ENCODE measurements around the gene ST6GALNAC4.
A peak's percentile ranks its signal among the peaks of the same experiment; 100 is the strongest.
"Not testable (repeated sequence)": the region's sequence is repeated elsewhere in the genome, so short reads cannot be mapped to it uniquely, and the experiment has no call there.

ST6GALNAC4 gene

DNA sequence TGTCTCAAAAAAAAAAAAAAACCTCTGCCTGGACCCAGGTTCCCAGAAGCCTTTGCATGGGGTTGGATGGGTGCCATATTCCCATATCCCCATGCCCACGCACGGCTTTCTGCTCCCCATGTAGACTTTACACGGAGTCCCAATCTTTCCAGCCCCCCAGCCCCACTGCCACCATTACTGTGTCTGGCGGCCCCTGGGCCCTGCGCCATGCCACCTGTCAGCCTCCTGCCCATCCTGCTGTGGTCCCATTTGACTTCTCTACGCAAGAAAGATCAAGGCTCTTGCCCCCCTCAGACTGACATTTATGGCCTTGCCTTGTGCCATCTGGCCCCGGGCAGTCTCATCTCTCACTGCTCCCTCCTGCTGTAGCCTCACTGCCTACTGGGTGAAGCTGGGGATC lies 32.9 kb downstream of the ST6GALNAC4 start:
- TF ChIP-seq, protein P1, sequence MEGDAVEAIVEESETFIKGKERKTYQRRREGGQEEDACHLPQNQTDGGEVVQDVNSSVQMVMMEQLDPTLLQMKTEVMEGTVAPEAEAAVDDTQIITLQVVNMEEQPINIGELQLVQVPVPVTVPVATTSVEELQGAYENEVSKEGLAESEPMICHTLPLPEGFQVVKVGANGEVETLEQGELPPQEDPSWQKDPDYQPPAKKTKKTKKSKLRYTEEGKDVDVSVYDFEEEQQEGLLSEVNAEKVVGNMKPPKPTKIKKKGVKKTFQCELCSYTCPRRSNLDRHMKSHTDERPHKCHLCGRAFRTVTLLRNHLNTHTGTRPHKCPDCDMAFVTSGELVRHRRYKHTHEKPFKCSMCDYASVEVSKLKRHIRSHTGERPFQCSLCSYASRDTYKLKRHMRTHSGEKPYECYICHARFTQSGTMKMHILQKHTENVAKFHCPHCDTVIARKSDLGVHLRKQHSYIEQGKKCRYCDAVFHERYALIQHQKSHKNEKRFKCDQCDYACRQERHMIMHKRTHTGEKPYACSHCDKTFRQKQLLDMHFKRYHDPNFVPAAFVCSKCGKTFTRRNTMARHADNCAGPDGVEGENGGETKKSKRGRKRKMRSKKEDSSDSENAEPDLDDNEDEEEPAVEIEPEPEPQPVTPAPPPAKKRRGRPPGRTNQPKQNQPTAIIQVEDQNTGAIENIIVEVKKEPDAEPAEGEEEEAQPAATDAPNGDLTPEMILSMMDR (IDR thresholded peaks at IDR 0.05; ENCODE audit: low read depth, low read length, missing control alignments), result no peak
- no peak for DNase-seq (ENCODE audit: extremely low read depth, low read depth)
- no peak overlapping the region for H3K4me3 ChIP-seq (replicated peaks; ENCODE audit: low read depth, low read length)

DNA sequence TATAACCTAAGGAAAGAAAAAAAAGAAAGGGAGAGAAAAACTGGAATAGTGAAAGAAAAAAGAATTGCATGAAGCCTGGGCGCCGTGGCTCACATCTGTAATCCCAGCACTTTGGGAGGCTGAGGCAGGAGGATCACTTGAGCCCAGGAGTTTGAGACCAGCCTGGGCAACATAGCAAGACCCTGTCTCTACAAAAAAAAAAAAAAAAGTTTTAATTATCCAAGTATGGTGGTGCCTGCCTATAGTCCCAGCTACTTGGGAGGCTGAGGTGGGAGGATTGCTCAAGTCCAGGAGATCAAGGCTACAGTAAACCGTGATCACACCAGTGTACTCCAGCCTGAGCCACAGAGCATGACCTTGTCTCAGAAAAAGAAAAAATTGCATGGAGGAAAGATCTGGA lies 35.1 kb downstream of the ST6GALNAC4 start:
- H3K4me3 ChIP-seq (replicated peaks; ENCODE audit: low read depth, low read length); DNase-seq (ENCODE audit: extremely low read depth, low read depth): not testable (repeated sequence)

DNA sequence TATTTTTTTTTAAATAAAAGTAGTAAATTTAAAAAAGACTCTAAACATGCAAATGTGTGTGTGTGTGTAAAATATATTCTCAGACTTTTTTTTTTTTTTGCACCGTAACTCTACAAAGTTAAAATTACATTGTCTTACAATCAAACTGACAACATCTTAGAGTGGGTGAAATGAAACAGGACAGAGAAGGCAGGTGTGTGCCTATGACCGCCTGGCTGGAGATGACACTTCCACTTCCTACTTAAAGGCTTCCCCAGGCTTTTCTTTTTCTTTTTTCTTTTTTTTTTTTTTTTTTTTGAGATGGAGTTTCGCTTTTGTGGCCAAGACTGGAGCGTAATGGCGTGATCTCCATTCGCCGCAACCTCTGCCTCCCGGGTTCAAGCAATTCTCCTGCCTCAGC lies 36.7 kb downstream of the ST6GALNAC4 start:
- TF ChIP-seq, protein P1 (IDR thresholded peaks at IDR 0.05; ENCODE audit: low read depth, low read length, missing control alignments), result no peak
- no peak overlapping the region for H3K4me3 ChIP-seq (replicated peaks; ENCODE audit: low read depth, low read length)
- DNase-seq (ENCODE audit: extremely low read depth, low read depth), result no peak

DNA sequence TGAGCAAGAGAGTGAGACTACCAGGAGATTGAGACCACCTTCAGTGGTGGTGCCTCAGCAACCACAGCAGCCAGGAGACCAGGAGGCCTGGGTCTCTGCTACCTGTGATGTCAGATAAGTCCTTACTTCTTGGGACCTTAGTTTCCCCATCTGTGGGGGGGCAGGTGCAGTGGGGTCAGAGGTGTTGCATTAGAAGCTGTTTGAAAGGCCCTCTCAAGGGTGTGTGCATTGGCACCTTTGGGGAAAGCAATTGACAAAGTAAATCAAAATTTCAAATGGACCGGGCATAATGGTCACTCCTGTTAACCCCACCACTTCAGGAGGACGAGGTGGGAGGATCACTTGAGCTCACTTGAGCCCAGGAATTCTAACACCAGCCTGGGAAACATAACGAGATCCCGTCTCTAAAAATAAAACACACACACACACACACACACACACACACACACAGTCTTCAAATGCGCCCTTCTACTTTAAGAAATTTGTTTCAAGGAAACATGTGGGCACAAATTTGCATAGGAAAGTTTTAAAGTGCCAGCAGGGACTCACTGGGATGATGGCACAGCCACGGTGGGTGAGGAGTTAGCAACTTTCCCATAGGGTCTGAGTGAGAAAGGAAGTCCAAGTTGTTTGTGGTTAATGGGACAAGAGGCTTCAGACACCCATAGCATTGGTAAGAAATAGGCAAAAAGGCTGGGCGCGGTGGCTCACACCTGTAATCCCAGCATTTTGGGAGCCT lies 38.0 kb downstream of the ST6GALNAC4 start:
- no peak for DNase-seq (ENCODE audit: extremely low read depth, low read depth)
- no peak overlapping the region for H3K4me3 ChIP-seq (replicated peaks; ENCODE audit: low read depth, low read length)
- TF ChIP-seq, protein P1 (IDR thresholded peaks at IDR 0.05; ENCODE audit: low read depth, low read length, missing control alignments), result no peak

DNA sequence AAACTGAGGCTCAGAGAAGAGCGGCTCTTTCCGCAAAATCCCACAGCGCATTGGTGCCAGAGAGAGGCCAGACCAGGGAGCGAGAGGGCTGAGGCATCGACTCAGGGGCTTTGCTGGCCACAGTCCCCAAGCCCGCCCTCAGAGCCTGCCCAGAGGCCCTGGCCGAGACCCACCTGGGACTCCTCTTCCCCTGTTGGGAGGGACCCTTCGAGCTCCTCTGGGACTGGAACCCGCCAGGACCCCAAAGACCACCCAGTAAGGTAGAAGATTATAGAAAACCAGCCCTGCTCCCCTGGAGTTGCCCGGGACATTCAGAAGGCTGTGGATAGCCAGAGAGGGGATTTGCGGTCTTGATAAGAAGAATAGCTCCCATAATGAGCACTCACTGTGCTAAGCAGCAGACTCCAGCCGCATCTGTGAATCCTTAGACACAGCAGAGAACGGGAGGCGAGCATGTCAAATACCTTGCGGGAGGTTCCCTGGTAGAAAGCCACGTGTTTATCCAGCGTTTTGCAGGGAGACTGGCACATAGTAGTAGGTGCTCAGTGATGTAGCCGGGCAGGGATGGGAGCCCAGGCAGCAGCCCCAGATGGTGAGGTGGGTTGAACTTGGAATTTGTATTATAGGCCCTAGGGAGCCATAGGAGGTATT lies 38.7 kb downstream of the ST6GALNAC4 start:
- DNase-seq (ENCODE audit: extremely low read depth, low read depth), result no peak
- TF ChIP-seq, protein P1 (IDR thresholded peaks at IDR 0.05; ENCODE audit: low read depth, low read length, missing control alignments), result no peak
- H3K4me3 ChIP-seq (replicated peaks; ENCODE audit: low read depth, low read length), result peak overlapping the region; percentile 46

DNA sequence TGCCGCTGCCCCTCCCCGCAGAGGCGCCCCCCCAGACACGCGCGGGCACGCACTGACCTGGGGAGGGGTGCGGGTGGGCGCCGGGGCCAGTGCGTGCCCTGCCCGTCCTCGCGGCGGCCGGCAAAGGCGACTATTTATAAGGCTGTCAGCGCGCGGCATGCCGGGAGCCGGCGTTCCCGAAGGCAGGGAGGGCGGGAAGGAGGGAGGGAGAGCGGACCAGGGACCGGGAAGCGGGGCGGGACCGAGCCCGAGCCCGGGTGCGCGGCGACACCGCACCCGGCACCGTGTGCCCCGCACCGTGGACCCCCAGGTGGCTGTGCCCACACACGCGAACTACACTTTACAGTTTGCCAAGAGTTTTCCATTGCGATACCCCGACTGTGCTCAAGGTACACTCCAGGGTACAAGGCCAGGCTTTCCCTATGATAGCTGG lies 39.3 kb downstream of the ST6GALNAC4 start, which contains the start of gene AK1:
AK1 (minus strand) TSS at position 110 of the 433 bp plus-strand sequence. CDS start 3,058 bp downstream, outside the sequence.
- H3K4me3 ChIP-seq (replicated peaks; ENCODE audit: low read depth, low read length), result peak within 1 kb of the TSS; percentile 46
- TF ChIP-seq, protein P1 (IDR thresholded peaks at IDR 0.05; ENCODE audit: low read depth, low read length, missing control alignments), result no peak

DNA sequence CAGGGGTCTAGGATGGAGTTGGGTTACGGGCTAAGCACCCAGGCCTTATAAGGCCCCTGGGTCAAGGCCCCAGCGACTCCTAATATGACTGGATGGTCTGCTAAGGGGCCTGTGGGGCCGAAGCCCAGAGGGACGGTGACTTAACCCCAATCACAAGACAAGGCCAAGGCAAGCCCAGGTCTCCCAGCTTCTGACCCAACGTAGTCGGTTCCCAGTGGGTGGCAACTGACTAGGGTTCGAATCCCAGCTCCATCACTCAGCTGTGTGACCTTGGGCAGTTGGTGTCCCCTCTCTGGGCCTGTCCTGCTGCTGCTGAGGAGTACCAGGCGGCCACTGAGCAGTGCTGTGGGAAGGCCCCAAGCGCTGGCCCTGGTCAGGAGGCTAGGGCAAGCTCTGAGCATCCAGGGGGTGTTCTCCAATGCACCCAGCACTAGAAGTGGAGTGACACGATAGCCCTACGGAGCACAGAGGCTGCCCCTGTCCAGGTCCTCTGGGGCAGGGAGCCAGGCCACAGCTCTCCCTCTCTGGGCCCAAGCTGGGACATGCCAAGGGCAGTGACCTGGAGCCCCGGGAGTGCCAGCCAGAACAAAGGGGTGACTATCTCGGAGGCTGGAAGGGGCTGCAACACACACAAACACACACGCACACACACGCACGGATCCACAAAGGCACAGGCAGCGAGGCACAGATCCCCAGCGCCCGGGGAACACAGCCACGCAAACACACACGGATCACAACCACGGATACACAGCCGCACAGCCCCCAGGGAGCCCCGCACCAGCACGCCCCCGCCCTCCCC lies 39.9 kb downstream of the ST6GALNAC4 start:
- H3K4me3 ChIP-seq (replicated peaks; ENCODE audit: low read depth, low read length), result peak overlapping the region; percentile 46
- TF ChIP-seq, protein P1 (IDR thresholded peaks at IDR 0.05; ENCODE audit: low read depth, low read length, missing control alignments), result no peak
- DNase-seq (ENCODE audit: extremely low read depth, low read depth), result no peak

More for the DNA sequence above, 39.3 kb downstream of the ST6GALNAC4 start, which contains the start of gene AK1:
- no peak for DNase-seq (ENCODE audit: extremely low read depth, low read depth)

Measured in HFF-Myc (cell line).